ENCODE measurements around the gene ARHGEF7.
A peak's percentile ranks its signal among the peaks of the same experiment; 100 is the strongest.
"Not testable (repeated sequence)": the region's sequence is repeated elsewhere in the genome, so short reads cannot be mapped to it uniquely, and the experiment has no call there.

The ARHGEF7 gene

GRCh38 chr13:111171629-111172028 is 56.5 kb downstream of the ARHGEF7 start:
- no peak for DNase-seq (ENCODE audit: low spot score)

GRCh38 chr13:111174377-111175114 is 59.4 kb downstream of the ARHGEF7 start:
- no peak for DNase-seq (ENCODE audit: low spot score)

GRCh38 chr13:111175372-111175771 is 60.3 kb downstream of the ARHGEF7 start:
- no peak for DNase-seq (ENCODE audit: low spot score)

GRCh38 chr13:111175935-111176334 is 60.8 kb downstream of the ARHGEF7 start:
- DNase-seq (ENCODE audit: low spot score) = no peak

GRCh38 chr13:111176421-111176820 is 61.3 kb downstream of the ARHGEF7 start:
- no peak for DNase-seq (ENCODE audit: low spot score)

- DNase-seq (ENCODE audit: low spot score) = no peak
These were observed 62.1 kb downstream of the ARHGEF7 start for GRCh38 chr13:111177081-111177711.

GRCh38 chr13:111177921-111178320 is 62.8 kb downstream of the ARHGEF7 start:
- no peak for DNase-seq (ENCODE audit: low spot score)

- DNase-seq (ENCODE audit: low spot score) = no peak
These were observed 63.3 kb downstream of the ARHGEF7 start for GRCh38 chr13:111178402-111178801.

GRCh38 chr13:111179908-111180760 is 65.0 kb downstream of the ARHGEF7 start:
- DNase-seq (ENCODE audit: low spot score) = no peak

GRCh38 chr13:111181977-111182376 is 66.9 kb downstream of the ARHGEF7 start:
- no peak for DNase-seq (ENCODE audit: low spot score)

GRCh38 chr13:111183087-111183645 is 68.1 kb downstream of the ARHGEF7 start:
- DNase-seq (ENCODE audit: low spot score) = no peak

- DNase-seq (ENCODE audit: low spot score) = no peak
These were observed 68.8 kb downstream of the ARHGEF7 start for GRCh38 chr13:111183959-111184358.

- DNase-seq (ENCODE audit: low spot score) = peak; percentile 87
These were observed 69.6 kb downstream of the ARHGEF7 start for GRCh38 chr13:111184458-111185401.

- peak; percentile 57 for DNase-seq (ENCODE audit: low spot score)
These were observed 71.3 kb downstream of the ARHGEF7 start for GRCh38 chr13:111186305-111186935.

GRCh38 chr13:111187960-111188541 is 72.9 kb downstream of the ARHGEF7 start:
- DNase-seq (ENCODE audit: low spot score) = no peak

- DNase-seq (ENCODE audit: low spot score) = not testable (repeated sequence)
These were observed 74.0 kb downstream of the ARHGEF7 start for GRCh38 chr13:111189064-111189505.

- DNase-seq (ENCODE audit: low spot score) = not testable (repeated sequence)
These were observed 74.4 kb downstream of the ARHGEF7 start for GRCh38 chr13:111189516-111189915.

GRCh38 chr13:111193223-111193622 is 78.1 kb downstream of the ARHGEF7 start:
- not testable (repeated sequence) for DNase-seq (ENCODE audit: low spot score)

GRCh38 chr13:111194651-111195050 is 79.5 kb downstream of the ARHGEF7 start:
- not testable (repeated sequence) for DNase-seq (ENCODE audit: low spot score)

- not testable (repeated sequence) for DNase-seq (ENCODE audit: low spot score)
These were observed 83.7 kb downstream of the ARHGEF7 start for GRCh38 chr13:111198732-111199378.
